Measurements from ENCODE around the gene RGS18. TPM values are rescaled to one million over a fixed set of nuclear protein-coding genes. Genes with fewer than 3 reads are reported as not detected.
"Not testable (repeated sequence)": the region's sequence is repeated elsewhere in the genome, so short reads cannot be mapped to it uniquely, and the experiment has no call there.

Gene RGS18, protein sequence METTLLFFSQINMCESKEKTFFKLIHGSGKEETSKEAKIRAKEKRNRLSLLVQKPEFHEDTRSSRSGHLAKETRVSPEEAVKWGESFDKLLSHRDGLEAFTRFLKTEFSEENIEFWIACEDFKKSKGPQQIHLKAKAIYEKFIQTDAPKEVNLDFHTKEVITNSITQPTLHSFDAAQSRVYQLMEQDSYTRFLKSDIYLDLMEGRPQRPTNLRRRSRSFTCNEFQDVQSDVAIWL
- total RNA-seq, result under 1 TPM in 1 of 2 donors, not detected in 1; 0.12 TPM

DNA sequence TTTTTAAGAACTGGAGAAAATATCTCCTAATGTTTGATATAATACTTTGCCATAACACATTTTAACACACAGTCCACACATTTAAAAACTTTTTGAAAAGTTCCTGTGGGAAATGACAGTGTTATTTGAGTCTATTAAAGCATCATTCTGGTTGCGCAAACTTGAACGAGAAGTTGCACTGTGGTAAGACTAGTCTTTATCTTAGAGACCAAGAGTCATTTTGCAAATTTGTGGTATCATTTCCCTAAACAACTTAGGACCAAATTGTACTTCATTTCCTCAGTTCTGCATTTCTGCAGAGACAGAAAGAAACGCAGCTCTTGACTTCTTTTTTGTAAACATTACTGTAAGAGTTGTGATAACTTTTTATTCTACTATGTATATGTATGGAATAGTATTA, at the start of gene RGS18:
TSS of gene RGS18 (plus strand) at position 282 of the 400 bp plus-strand sequence. CDS start 176 bp downstream, outside the sequence.
- no peak for DNase-seq
- Mint-ChIP-seq H3K27me3 (ENCODE audit: low read depth) (no peaks in the 10 kb centered on the region), H3K9me3 (peaks cover 0 to 3% of the 10 kb centered on the region in 2 donors), H3K4me3 (no peak within 1 kb of the TSS), H3K36me3 (ENCODE audit: insufficient read depth in 2 of 2) (no peaks in the 10 kb centered on the region), H3K27ac (no peak within 1 kb of the TSS), H3K4me1 (ENCODE audit: low read depth) (no peaks in the 10 kb centered on the region)
- no peak for ATAC-seq (replicated peaks in 1 of 2)

DNA sequence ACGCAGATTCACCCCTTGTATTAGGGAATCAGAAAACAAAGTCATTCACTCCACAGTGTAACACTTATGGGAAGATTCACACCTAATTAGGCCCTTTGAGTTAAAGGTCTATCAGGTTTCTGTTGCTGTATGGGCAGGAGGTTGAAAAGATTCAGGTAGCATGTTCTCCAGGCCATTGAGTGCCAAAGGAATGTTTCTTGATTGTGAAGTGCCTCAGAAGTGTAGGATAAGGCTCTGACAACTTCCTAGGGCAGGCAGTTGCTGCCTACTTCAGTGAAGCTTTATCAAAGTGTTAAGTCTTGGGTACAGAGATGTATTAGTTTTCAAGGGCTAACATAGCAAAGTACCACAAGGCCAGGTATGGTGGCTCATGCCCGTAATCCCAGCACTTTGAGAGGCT, 48.7 kb upstream of the RGS18 start:
- H3K36me3 Mint-ChIP-seq (ENCODE audit: insufficient read depth in 2 of 2), result no peaks in the 10 kb centered on the region
- no peak overlapping the region for H3K27ac Mint-ChIP-seq
- no peak overlapping the region for H3K4me3 Mint-ChIP-seq
- H3K9me3 Mint-ChIP-seq, result peaks cover 0 to 10% of the 10 kb centered on the region in 2 donors
- H3K4me1 Mint-ChIP-seq (ENCODE audit: low read depth), result no peaks in the 10 kb centered on the region
- ATAC-seq (replicated peaks in 1 of 2) (no peak), DNase-seq (no peak)
- H3K27me3 Mint-ChIP-seq (ENCODE audit: low read depth), result no peaks in the 10 kb centered on the region

DNA sequence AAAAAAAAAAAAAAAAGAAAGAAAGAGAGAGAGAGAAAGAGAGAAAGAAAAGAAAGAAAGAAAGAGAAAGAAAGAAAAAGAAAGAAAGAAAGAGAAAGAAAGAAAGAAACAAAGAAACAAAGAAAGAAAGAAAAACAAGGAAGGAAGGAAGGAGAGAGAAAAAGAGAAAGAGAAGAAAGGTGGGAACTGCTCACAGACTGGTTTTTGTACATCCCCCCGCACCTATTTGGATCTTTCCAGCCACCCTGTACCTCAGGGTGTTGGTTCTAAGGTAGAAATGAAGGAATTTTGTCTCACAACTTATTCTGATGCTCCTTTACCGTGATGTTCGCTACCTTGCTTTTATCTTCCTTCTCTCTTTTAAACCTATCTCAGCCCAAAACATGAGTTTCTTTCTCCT, 43.3 kb upstream of the RGS18 start:
- Mint-ChIP-seq H3K4me3 (no peak overlapping the region), H3K27ac (no peak overlapping the region), H3K27me3 (ENCODE audit: low read depth) (no peaks in the 10 kb centered on the region), H3K9me3 (peaks cover 0 to 10% of the 10 kb centered on the region in 2 donors), H3K4me1 (ENCODE audit: low read depth) (no peaks in the 10 kb centered on the region), H3K36me3 (ENCODE audit: insufficient read depth in 2 of 2) (no peaks in the 10 kb centered on the region)
- ATAC-seq (replicated peaks in 1 of 2) (no peak), DNase-seq (no peak)

DNA sequence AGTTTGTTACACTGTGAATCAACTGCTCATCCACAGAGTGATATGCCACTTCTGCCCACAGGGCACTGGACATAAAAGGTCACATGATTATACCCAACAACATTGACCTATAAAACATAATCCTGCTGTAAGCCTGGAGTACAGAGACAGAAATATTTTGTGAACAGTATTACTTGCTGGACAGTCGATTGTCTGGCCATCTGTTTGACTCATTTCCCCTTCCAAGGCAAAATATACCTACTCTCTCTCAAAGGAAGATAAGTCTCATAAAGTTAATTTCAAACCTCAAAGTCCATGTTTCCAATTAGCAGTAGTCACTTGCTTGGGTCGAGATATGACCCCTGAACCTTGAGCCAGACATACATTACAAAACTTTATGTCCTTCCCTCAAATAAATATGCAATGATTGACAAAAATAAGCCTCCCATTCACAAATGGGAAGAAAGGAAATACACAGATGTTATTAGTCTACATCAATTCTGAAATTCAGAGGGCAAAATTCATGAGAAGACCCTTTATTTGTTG, 39.3 kb upstream of the RGS18 start:
- Mint-ChIP-seq H3K27ac (no peak overlapping the region), H3K4me3 (no peak overlapping the region), H3K4me1 (ENCODE audit: low read depth) (no peaks in the 10 kb centered on the region), H3K36me3 (ENCODE audit: insufficient read depth in 2 of 2) (no peaks in the 10 kb centered on the region), H3K27me3 (ENCODE audit: low read depth) (no peaks in the 10 kb centered on the region), H3K9me3 (peaks cover 2 to 8% of the 10 kb centered on the region in 2 donors)
- no peak for ATAC-seq (replicated peaks in 1 of 2)
- DNase-seq, result no peak

DNA sequence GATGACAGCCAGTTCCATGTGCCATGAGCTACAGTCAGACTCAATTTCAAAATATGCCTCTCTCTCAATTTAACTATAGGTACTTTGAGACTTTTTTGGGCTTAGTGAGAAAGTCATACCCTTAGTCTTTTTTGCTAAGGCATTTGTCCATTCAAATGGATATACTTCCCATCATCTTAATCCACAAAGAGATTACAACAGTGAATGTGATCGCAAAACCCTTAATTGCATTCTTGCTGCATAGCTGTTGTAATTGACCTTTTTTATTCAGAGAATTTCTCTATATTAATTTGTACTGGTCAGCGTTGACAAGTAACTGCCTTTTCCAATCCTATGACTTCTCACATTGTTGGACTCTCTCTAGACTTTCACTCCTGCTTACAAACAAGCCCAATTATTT, 38.6 kb upstream of the RGS18 start:
- ATAC-seq (replicated peaks in 1 of 2) (no peak), DNase-seq (no peak)
- Mint-ChIP-seq H3K4me3 (no peak overlapping the region), H3K27me3 (ENCODE audit: low read depth) (no peaks in the 10 kb centered on the region), H3K9me3 (peaks cover 2 to 4% of the 10 kb centered on the region in 2 donors), H3K36me3 (ENCODE audit: insufficient read depth in 2 of 2) (no peaks in the 10 kb centered on the region), H3K4me1 (ENCODE audit: low read depth) (no peaks in the 10 kb centered on the region), H3K27ac (no peak overlapping the region)

DNA sequence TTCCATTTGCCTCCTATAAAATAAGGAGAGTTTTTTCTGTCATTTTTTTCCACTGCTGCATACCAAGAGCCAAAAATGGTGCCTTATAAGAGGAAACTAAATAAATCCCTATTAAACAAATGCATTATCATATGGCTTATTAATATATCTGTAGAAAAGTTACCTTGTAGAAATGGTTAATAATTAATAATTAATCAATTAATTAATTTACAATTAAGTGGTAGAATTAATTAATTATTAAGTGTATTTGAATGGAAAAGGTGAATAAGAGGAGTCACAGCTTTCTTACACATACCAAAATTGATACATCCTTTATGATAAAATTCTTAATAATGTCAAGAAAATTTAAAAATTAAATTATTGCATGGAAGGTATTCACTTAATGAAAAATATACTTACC, 35.6 kb upstream of the RGS18 start:
- Mint-ChIP-seq H3K4me3 (no peak overlapping the region), H3K27me3 (ENCODE audit: low read depth) (no peaks in the 10 kb centered on the region), H3K36me3 (ENCODE audit: insufficient read depth in 2 of 2) (no peaks in the 10 kb centered on the region), H3K9me3 (peaks cover 2 to 3% of the 10 kb centered on the region in 2 donors), H3K4me1 (ENCODE audit: low read depth) (no peaks in the 10 kb centered on the region), H3K27ac (no peak overlapping the region)
- ATAC-seq (replicated peaks in 1 of 2) (no peak), DNase-seq (no peak)

DNA sequence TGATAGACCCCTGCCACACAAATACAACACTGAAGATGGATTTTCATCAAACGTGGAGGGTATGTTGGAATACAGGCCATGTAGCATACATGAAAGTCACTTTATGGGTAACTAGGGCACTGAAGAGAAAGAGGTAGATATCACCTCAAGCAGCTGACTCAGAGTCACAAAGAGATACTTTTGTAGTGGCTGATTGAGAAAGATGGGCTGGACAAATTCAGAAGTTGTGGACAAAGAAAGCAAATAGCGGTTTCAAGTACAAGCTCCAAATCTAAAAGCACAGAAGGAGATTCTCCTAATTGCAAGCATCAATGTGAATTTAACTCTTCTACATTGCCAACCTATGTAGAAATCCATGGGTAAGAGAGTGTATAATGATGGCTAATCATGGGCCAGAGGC, 35.0 kb upstream of the RGS18 start:
- H3K36me3 Mint-ChIP-seq (ENCODE audit: insufficient read depth in 2 of 2), result no peaks in the 10 kb centered on the region
- no peak for ATAC-seq (replicated peaks in 1 of 2)
- H3K9me3 Mint-ChIP-seq, result peaks cover 2 to 3% of the 10 kb centered on the region in 2 donors
- H3K4me1 Mint-ChIP-seq (ENCODE audit: low read depth), result no peaks in the 10 kb centered on the region
- no peak overlapping the region for H3K27ac Mint-ChIP-seq
- no peak overlapping the region for H3K4me3 Mint-ChIP-seq
- H3K27me3 Mint-ChIP-seq (ENCODE audit: low read depth), result no peaks in the 10 kb centered on the region
- no peak for DNase-seq

DNA sequence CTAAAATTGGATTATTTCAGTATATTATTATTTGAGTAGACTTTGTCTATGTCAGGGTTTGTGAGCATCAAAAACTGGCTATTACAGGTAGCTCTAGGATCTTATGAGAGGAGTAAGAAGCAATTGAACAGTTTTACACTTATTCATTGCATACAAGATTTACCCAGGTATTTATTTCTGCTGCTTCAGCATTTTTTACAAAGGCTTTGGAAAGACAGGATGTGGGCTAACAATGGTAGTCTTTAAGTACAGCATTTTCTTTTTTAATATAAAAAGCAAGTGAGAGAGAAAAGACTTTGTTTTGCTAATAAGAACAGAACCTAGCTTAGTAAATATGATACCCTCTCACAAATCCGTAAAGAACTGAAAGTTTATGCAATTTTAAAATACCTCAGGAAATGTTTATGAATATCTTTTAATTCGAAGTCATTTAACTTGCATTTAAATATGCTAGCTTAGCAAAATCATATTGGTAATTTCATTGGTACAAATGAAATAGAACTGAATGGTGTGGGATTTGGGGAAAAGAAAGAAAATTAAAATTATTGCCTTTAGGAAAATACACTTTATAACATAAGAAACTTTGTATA, 32.1 kb upstream of the RGS18 start:
- no peak for DNase-seq
- Mint-ChIP-seq H3K4me1 (ENCODE audit: low read depth) (no peaks in the 10 kb centered on the region), H3K4me3 (no peak overlapping the region), H3K9me3 (peaks cover 2 to 5% of the 10 kb centered on the region in 2 donors), H3K27me3 (ENCODE audit: low read depth) (no peaks in the 10 kb centered on the region), H3K36me3 (ENCODE audit: insufficient read depth in 2 of 2) (no peaks in the 10 kb centered on the region), H3K27ac (no peak overlapping the region)
- no peak for ATAC-seq (replicated peaks in 1 of 2)

DNA sequence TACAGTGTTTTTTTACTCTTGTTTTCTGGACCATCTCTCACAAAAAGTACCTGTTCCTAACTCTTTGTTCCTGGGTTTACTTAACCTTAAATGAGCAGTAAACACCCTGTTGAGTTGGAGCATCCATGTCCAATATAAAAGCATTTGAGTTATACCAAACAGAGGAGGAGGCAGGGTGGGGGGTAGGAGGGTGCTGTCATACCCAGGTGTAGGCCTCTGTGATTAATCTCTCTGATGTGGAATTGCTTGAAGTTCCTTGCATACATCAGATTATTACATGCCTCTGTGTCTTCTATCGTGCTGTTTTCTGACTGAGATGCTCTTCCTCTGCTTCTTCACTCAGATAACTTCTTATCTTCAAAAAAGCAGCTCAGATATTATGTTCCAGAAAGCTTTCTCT, 28.1 kb upstream of the RGS18 start:
- H3K27ac Mint-ChIP-seq, result no peak overlapping the region
- no peaks in the 10 kb centered on the region for H3K27me3 Mint-ChIP-seq (ENCODE audit: low read depth)
- no peaks in the 10 kb centered on the region for H3K4me1 Mint-ChIP-seq (ENCODE audit: low read depth)
- peaks cover 0 to 2% of the 10 kb centered on the region in 2 donors for H3K9me3 Mint-ChIP-seq
- H3K36me3 Mint-ChIP-seq (ENCODE audit: insufficient read depth in 2 of 2), result no peaks in the 10 kb centered on the region
- no peak for ATAC-seq (replicated peaks in 1 of 2)
- no peak overlapping the region for H3K4me3 Mint-ChIP-seq
- DNase-seq, result no peak

DNA sequence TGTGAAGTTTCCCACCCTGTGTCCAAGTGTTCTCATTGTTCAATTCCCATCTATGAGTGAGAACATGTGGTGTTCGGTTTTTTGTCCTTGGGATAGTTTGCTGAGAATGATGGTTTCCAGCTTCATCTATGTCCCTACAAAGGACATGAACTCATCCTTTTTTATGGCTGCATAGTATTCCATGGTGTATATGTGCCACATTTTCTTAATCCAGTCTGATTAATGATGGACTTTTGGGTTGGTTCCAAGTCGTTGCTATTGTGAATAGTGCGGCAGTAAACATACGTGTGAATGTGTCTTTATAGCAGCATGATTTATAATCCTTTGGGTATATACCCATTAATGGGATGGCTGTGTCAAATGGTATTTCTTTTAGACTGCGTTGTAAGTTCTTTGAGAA, 27.4 kb upstream of the RGS18 start:
- DNase-seq; H3K36me3 Mint-ChIP-seq (ENCODE audit: insufficient read depth in 2 of 2); H3K27me3 Mint-ChIP-seq (ENCODE audit: low read depth); H3K4me1 Mint-ChIP-seq (ENCODE audit: low read depth); H3K9me3 Mint-ChIP-seq; ATAC-seq (replicated peaks in 1 of 2); H3K4me3 Mint-ChIP-seq; H3K27ac Mint-ChIP-seq: not testable (repeated sequence)

DNA sequence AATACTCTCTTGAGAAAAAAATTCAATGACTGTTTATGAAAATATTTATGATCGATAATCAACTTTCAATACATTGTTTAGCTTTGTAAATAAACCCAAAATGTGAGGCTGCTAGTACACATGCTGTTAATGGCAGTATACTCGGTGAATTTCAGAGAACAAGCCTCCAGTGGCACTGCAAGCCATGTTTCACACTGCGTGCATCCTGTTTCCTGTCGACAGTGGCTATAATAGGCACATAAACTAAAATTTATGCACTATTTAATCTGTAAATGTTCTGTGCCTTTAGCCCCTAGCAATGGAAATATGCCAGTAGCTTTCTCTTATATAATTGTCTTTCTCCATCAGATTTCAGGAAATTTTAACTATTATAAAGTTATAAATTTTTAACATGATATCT, 26.3 kb upstream of the RGS18 start:
- ATAC-seq (replicated peaks in 1 of 2) (no peak), DNase-seq (no peak)
- H3K4me3 Mint-ChIP-seq, result no peak overlapping the region
- H3K9me3 Mint-ChIP-seq, result peaks cover 0 to 2% of the 10 kb centered on the region in 2 donors
- no peaks in the 10 kb centered on the region for H3K36me3 Mint-ChIP-seq (ENCODE audit: insufficient read depth in 2 of 2)
- no peak overlapping the region for H3K27ac Mint-ChIP-seq
- H3K27me3 Mint-ChIP-seq (ENCODE audit: low read depth), result no peaks in the 10 kb centered on the region
- H3K4me1 Mint-ChIP-seq (ENCODE audit: low read depth), result no peaks in the 10 kb centered on the region

DNA sequence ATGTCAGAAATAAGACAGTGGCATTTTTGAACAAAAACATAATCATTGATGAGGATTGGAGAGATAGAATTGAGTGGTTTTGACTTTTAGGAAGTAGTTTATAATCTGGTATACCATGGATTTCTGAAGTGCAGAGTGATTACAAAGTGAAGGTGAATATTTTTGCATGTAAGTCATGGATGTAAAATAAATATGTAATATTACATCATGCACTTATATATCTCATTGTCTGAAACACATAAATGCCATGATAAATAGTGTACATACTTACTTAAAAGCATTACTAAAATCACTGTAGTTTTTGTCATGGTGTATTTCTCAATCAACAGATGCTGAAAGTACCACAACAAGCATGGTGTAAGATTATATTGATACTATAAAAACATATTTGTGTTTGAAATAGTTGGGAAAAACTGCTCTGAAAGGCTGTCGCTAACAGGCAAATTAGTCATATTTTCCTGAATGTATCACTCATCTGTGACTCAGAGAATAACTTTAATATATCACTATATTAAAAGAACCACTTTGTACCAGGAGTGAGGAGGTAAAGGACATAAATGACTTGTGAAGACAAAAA, 24.8 kb upstream of the RGS18 start:
- no peak for ATAC-seq (replicated peaks in 1 of 2)
- peaks cover 0 to 2% of the 10 kb centered on the region in 2 donors for H3K9me3 Mint-ChIP-seq
- no peak for DNase-seq

DNA sequence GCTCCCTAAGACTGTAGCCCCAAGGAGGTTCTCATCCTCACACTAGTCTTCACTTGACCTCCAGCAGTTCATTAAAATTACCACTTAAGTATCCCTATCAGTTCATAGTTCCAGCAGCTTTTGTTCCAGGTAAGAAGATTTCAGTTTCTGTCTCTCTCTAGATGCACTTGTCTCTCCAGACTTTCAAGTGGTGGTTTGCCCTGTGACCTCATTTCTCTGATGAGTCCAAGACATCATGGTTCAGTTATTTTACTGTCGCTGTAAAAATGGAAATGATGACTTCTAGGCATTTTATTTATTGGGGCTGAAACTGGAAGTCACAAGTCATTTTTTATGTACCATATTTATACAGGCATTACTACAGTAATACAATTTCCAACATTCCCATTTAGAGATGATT, 17.9 kb upstream of the RGS18 start:
- Mint-ChIP-seq H3K27me3 (ENCODE audit: low read depth) (no peaks in the 10 kb centered on the region), H3K27ac (peak overlapping the region; percentile 56), H3K4me3 (no peak overlapping the region), H3K36me3 (ENCODE audit: insufficient read depth in 2 of 2) (no peaks in the 10 kb centered on the region), H3K4me1 (ENCODE audit: low read depth) (no peaks in the 10 kb centered on the region), H3K9me3 (no peaks in the 10 kb centered on the region)
- no peak for ATAC-seq (replicated peaks in 1 of 2)
- no peak for DNase-seq

More for the DNA sequence above, 24.8 kb upstream of the RGS18 start:
- Mint-ChIP-seq H3K27ac (no peak overlapping the region), H3K4me3 (no peak overlapping the region), H3K27me3 (ENCODE audit: low read depth) (no peaks in the 10 kb centered on the region), H3K4me1 (ENCODE audit: low read depth) (no peaks in the 10 kb centered on the region), H3K36me3 (ENCODE audit: insufficient read depth in 2 of 2) (no peaks in the 10 kb centered on the region)
